HG02623 (cell line): Measurements from ENCODE around the gene XPOT.
"Not testable (repeated sequence)": the region's sequence is repeated elsewhere in the genome, so short reads cannot be mapped to it uniquely, and the experiment has no call there.

Experiments used
- ATAC-seq: cut with Tn5 transposase; IDR thresholded peaks from one replicate; pipeline ENCODE4 v1.9.1; 2021; ENCODE audit warnings: moderate library complexity; ENCODE audit not compliant: unreplicated experiment

The XPOT gene

GRCh38 chr12:64403707-64404469, at the start of gene XPOT:
Gene XPOT (plus strand): TSS chr12:64404392. CDS start chr12:64410036, 5,644 bp downstream.
- peak; percentile 96 for ATAC-seq

DNA sequence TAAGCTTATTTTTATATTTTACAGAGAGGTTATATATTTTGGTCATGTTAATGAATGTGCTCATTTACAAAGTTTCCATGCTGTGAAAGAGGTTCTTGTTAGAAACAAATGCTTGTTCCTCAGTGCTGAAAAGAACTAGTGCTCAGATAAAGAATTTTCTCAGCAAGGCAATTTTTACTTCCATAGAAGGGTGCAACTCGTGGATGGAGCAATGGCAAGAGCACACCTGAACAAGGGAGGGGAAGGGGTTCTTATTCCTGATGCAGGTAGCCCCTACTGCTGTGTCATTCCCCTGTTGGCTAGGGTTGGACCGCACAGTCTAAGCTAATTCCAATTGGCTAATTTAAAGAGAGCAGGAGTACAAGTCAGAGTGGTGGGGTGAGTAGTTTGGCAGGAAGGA, 48.0 kb upstream of the XPOT start:
- not testable (repeated sequence) for ATAC-seq

DNA sequence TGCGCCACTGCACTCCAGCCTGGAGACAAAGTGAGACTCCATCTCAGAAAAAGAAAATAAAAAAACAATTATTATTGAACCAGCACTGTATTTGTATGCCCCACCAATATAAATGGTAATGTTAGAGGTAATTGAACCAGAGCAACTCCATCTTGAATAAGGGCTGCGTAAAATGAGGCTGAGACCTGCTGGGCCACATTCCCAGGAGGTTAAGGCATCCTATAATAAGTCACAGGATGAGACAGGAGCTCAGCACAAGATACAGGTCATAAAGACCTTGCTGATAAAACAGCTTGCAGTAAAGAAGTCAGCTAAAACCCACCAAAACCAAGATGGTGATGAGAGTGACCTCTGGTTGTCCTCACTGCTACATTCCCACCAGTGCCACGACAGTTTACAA, 43.0 kb upstream of the XPOT start:
- not testable (repeated sequence) for ATAC-seq

- no peak for ATAC-seq
Observed at GRCh38 chr12:64362721-64363305, 41.4 kb upstream of the XPOT start.

DNA sequence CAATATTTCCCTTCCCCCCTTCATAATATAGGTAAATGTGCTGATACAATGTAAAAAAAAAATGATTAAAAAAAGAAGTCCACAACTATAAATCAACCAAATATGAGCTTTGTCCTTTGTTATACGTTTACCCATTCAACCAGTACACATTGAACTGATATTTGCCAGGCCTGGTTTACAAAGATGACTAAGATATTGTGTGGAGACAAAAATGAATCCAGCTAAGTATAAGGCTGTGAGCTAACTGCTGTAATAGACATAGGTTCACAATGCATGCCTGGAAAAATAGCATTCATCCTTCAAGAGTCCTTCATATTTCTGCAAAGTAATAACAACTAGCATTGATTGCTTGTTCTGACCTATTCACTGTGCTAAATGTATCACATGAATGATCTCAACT, 20.5 kb upstream of the XPOT start:
- no peak for ATAC-seq

GRCh38 chr12:64385019-64385418, 19.2 kb upstream of the XPOT start:
- no peak for ATAC-seq

GRCh38 chr12:64385468-64385867, 18.7 kb upstream of the XPOT start:
- ATAC-seq, result no peak

DNA sequence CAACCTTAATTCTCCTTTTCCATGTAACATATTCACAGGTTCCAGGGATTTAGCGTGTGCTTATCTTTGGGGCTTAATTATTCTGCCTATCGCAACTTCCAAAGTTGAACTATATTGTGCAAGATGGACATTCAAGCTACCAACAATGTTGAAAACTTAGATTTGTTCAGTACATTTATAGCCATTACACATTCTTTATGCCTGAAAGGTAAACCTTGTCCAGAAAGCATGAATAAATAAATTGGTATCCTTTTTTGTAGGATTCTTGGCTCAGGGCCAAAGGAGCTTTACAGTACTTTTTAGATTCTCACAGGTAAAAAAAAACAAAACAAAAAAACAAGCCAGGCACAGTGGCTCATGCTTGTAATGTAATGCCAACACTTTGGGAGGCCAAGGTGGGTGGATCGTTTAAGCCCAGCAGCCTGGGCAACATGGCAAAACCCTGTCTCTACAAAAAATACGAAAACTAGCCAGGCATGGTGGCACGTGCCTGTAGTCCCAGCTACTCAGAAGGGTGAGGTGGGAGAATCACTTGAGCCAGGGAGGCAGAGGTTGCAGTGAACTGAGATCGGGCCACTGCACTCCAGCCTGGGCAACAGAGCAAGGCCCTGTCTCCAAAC, 16.9 kb upstream of the XPOT start:
- no peak for ATAC-seq

DNA sequence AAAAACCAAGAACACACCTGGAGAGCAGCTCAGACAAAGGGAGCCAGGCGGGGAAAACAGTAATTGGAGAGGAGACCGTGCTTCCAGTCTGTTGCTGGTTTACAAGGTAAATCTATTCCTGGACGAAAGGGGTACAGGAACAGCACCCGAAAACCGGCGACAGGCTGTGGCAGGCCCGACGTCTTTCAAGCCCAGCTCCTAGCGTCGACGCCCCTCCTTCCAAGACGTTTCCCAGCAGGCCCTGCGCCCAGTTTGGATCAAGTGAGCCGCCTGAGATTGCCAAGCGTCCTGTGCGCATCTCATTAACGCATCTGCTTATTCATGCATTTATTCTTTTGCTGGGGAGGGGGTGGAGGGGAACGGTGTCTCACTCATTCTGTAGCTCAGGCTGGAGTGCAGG, 15.0 kb upstream of the XPOT start:
- no peak for ATAC-seq

- ATAC-seq, result no peak
Observed at GRCh38 chr12:64390275-64390851, 13.8 kb upstream of the XPOT start, which contains the start of gene C12orf56. Gene C12orf56 (minus strand): TSS chr12:64390758. CDS start chr12:64390565, 193 bp downstream.

DNA sequence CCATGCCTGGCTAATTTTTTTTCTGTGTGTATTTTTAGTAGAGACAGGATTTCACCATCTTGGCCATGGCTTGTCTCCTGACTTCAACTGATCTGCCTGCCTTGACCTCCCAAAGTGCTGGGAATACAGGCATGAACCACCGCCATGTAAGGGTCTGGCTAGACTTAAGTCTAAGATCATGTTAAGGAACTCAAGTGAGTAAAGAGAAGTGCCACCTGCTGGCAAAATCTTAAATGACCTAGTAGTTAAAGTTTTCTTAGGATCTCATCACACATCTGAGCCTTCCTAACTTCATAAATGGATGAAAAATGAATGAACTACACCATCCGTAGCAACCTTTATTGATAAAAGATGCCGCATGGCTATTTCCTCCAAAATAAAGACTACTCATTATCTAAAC, 12.0 kb upstream of the XPOT start:
- ATAC-seq, result no peak

DNA sequence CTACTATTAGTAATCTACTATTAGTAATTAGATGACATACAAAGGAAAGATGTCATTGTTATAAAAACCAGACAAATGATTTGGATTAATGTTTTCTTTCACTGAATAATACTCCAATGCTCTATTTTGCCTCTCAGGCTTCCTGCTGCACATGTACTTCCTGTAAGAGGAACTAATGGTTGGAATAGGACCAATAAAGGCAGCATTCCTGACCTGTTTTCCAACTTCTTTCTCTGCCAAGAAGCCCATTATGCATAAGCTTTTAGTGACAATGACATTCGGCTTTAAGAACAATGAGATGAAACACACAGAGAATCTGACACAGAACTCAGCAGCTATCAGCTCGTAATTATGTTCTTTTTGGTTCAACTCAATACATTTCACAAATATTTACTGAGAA, 8.5 kb upstream of the XPOT start:
- ATAC-seq, result no peak

GRCh38 chr12:64400041-64400440, 4.2 kb upstream of the XPOT start:
- no peak for ATAC-seq

GRCh38 chr12:64402181-64402580, 2.0 kb upstream of the XPOT start:
- ATAC-seq, result no peak

- no peak for ATAC-seq
Observed at GRCh38 chr12:64404470-64405256, 471 bp downstream of the XPOT start.

- ATAC-seq, result no peak
Observed at GRCh38 chr12:64407342-64408223, 3.4 kb downstream of the XPOT start.

DNA sequence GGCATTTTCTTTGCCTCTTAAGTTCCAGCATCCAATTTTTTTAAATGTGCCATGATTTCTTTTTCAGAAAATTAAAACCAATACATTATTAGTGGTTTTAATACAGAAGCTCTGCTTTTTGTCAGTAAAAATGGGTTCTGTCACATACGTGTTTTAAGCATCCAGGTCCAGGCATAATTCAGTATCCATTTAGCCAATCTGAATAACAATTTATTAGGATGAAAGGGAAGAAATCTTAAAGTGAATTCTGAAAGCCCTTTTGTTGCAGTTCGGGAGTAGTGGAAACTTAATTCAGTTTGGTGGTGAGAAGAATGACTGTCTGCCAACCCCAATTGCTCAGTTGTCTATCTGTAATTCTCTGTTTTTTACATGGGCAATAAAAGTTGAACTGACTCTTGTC, 7.2 kb downstream of the XPOT start:
- no peak for ATAC-seq

GRCh38 chr12:64412459-64412858, 8.3 kb downstream of the XPOT start:
- no peak for ATAC-seq

- no peak for ATAC-seq
Observed at GRCh38 chr12:64413884-64414283, 9.7 kb downstream of the XPOT start.

DNA sequence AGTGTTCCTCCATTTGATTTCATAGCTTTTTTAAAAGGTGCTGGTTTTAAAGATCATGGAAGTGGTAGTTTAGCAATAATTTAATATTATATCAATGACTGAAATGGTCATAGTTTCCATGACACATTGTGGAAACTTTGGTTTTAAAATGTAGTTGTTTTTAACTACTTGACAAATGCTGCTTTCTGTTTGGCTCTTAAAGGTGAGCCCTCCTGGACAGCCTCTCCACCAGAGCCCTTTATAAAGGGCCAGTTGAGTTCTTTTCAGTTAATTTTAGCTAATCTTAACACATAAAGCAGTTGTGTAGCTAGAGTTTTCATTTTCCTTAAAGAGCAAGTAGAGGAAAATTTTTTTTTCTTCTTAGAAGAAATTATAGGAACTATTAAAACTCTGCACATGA, 14.0 kb downstream of the XPOT start:
- no peak for ATAC-seq
